HG03159 (cell line): Measurements from ENCODE around the gene OR4C5.
"Not testable (repeated sequence)": the region's sequence is repeated elsewhere in the genome, so short reads cannot be mapped to it uniquely, and the experiment has no call there.

Source experiments
- ATAC-seq: cut with Tn5 transposase; IDR thresholded peaks from one replicate; pipeline ENCODE4 v1.9.1; 2021; ENCODE audit warnings: mild to moderate bottlenecking, moderate library complexity; ENCODE audit not compliant: unreplicated experiment

OR4C5 gene

DNA sequence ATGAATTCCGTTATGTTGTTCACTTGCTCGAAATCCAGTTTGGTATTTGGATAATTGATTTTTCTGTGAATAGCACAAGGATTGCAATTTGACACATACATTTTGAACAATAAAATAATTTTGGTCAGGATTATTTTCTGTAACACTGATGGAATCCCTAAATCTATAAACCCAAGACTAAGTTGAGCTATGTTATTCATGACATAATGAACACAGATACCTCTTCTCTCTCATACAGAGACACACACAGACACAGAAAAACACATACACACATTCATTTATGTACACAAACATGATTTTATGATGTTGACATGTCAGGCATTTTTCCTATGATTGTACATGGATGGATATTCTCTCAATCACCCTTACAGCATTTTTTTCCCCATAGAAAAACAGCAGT is at the start of gene OR4C5:
OR4C5 (minus strand) TSS at position 101 of the 400 bp plus-strand sequence; CDS start at position 101, 0 bp downstream.
- no peak for ATAC-seq

GRCh38 chr11:48384670-48385069 is 18.4 kb upstream of the OR4C5 start:
- ATAC-seq = no peak

- not testable (repeated sequence) for ATAC-seq
Measured at GRCh38 chr11:48384151-48384550, 17.9 kb upstream of the OR4C5 start.

GRCh38 chr11:48361289-48361688 is 5.0 kb downstream of the OR4C5 start:
- ATAC-seq = not testable (repeated sequence)

GRCh38 chr11:48354677-48355076 is 11.6 kb downstream of the OR4C5 start:
- no peak for ATAC-seq

- no peak for ATAC-seq
Measured at GRCh38 chr11:48354013-48354412, 12.3 kb downstream of the OR4C5 start.

GRCh38 chr11:48346286-48346685 is 20.0 kb downstream of the OR4C5 start:
- not testable (repeated sequence) for ATAC-seq

DNA sequence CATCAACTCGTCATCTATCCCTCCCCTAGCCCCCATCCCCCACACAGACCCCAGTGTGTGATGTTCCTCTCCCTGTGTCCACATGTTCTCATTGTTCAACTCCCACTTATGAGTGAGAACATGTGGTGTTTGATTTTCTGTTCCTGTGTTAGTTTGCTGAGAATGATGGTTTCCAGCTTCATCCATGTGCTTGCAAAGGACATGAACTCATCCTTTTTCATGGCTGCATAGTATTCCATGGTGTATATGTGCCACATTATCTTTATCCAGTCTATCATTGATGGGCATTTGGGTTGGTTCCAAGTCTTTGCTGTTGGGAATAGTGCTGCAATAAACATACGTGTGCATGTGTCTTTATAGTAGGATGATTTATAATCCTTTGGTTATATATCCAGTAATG is 23.8 kb downstream of the OR4C5 start:
- not testable (repeated sequence) for ATAC-seq

- ATAC-seq = no peak
Measured at GRCh38 chr11:48341466-48341865, 24.8 kb downstream of the OR4C5 start.

DNA sequence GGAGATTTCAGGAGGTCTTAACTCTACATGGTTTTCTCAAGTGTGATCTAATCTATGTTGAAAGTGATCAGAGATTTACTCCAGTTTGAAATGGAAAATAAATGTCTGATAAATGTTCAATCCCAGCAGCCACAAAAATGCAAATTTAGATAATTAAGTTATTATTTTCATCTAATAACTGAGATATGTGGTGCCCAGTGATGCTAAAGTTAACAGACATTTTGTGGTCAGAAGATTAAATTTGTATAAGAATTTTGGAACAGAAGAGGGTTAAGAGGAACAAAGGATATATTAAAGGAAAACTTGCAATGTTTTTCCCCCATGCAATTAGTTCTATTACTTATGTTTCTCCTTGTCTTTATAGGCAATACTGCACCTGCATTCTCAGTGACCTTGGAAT is 41.6 kb downstream of the OR4C5 start, which contains the start of gene OR4C3:
OR4C3 (plus strand) TSS at position 301 of the 400 bp plus-strand sequence. CDS start 102 bp downstream, outside the sequence.
- ATAC-seq = not testable (repeated sequence)

GRCh38 chr11:48319813-48320212 is 46.5 kb downstream of the OR4C5 start:
- ATAC-seq = not testable (repeated sequence)
